Measurements from ENCODE around the gene ZC3H12A. TPM values are rescaled to one million over a fixed set of nuclear protein-coding genes. Genes with fewer than 3 reads are reported as not detected.

ZC3H12A gene
- total RNA-seq, 3 donors from 2014 or later (not counting 1 experiment from before 2014, with no cell fraction given), result 219 to 366 (median 289) TPM

- no peak for ATAC-seq
- H3K27me3 ChIP-seq (ENCODE audit: control insufficient read depth, insufficient read depth, low read length), result no peaks in the 10 kb centered on the region
- H3K9me3 Mint-ChIP-seq, result no peaks in the 10 kb centered on the region
- no peaks in the 10 kb centered on the region for H3K36me3 Mint-ChIP-seq
- H3K4me1 ChIP-seq (ENCODE audit: control insufficient read depth, insufficient read depth, low read length), result peaks cover 7% of the 10 kb centered on the region
- intact Hi-C loops (cut with micrococcal nuclease), result no loop called here
- no peak for DNase-seq
- H3K27ac ChIP-seq (ENCODE audit: low read length), result no peak overlapping the region
- no peaks in the 10 kb centered on the region for H3K36me3 ChIP-seq (ENCODE audit: control insufficient read depth, insufficient read depth, low read length)
- no peak overlapping the region for H3K4me3 Mint-ChIP-seq
- H3K9me3 ChIP-seq (ENCODE audit: control insufficient read depth, insufficient read depth, low read length), result no peaks in the 10 kb centered on the region
- no peaks in the 10 kb centered on the region for H3K27me3 Mint-ChIP-seq (ENCODE audit: low read depth in 2 of 2)
- H3K4me1 Mint-ChIP-seq, result peaks cover 7% of the 10 kb centered on the region in 2 donors
- H3K27ac Mint-ChIP-seq, result no peak overlapping the region
- TF ChIP-seq CTCF (IDR thresholded peaks at IDR 0.05), result no peak
- H3K4me3 ChIP-seq (ENCODE audit: low read length), result no peak overlapping the region
Observed at GRCh38 chr1:37456614-37457013, 17.8 kb upstream of the ZC3H12A start.

GRCh38 chr1:37458551-37458950 is 15.8 kb upstream of the ZC3H12A start:
- peak in 1 of 2 donors; percentile 43 for DNase-seq
- Mint-ChIP-seq H3K27ac (no peak overlapping the region), H3K9me3 (no peaks in the 10 kb centered on the region)

GRCh38 chr1:37461698-37462436 is 12.5 kb upstream of the ZC3H12A start:
- ATAC-seq (no peak), DNase-seq (no peak)
- Histone ChIP-seq H3K9me3 (ENCODE audit: control insufficient read depth, insufficient read depth, low read length) (no peaks in the 10 kb centered on the region), H3K4me3 (ENCODE audit: low read length) (no peak overlapping the region), H3K27me3 (ENCODE audit: control insufficient read depth, insufficient read depth, low read length) (no peaks in the 10 kb centered on the region), H3K36me3 (ENCODE audit: control insufficient read depth, insufficient read depth, low read length) (no peaks in the 10 kb centered on the region), H3K4me1 (ENCODE audit: control insufficient read depth, insufficient read depth, low read length) (no peaks in the 10 kb centered on the region), H3K27ac (ENCODE audit: low read length) (no peak overlapping the region)
- Mint-ChIP-seq H3K9me3 (no peaks in the 10 kb centered on the region), H3K4me1 (no peaks in the 10 kb centered on the region), H3K36me3 (no peaks in the 10 kb centered on the region), H3K27me3 (ENCODE audit: low read depth in 2 of 2) (no peaks in the 10 kb centered on the region), H3K4me3 (no peak overlapping the region), H3K27ac (no peak overlapping the region)
- intact Hi-C loops (cut with micrococcal nuclease), result no loop called here
- 94% methylated on average over 7 of the region's 9 CpGs for WGBS (ENCODE audit: insufficient coverage)
- TF ChIP-seq CTCF (IDR thresholded peaks at IDR 0.05), result no peak

More at GRCh38 chr1:37458551-37458950, 15.8 kb upstream of the ZC3H12A start:
- no peaks in the 10 kb centered on the region for H3K27me3 ChIP-seq (ENCODE audit: control insufficient read depth, insufficient read depth, low read length)
- no peak overlapping the region for H3K4me3 ChIP-seq (ENCODE audit: low read length)
- no peak for TF ChIP-seq CTCF (IDR thresholded peaks at IDR 0.05)
- no peaks in the 10 kb centered on the region for H3K36me3 Mint-ChIP-seq
- WGBS (ENCODE audit: insufficient coverage), result 97% methylated on average over 3 of the region's 3 CpGs
- H3K4me1 Mint-ChIP-seq, result peaks cover 7% of the 10 kb centered on the region in 2 donors
- H3K36me3 ChIP-seq (ENCODE audit: control insufficient read depth, insufficient read depth, low read length), result no peaks in the 10 kb centered on the region
- no peak overlapping the region for H3K27ac ChIP-seq (ENCODE audit: low read length)
- H3K9me3 ChIP-seq (ENCODE audit: control insufficient read depth, insufficient read depth, low read length), result no peaks in the 10 kb centered on the region
- no peak overlapping the region for H3K4me3 Mint-ChIP-seq
- H3K4me1 ChIP-seq (ENCODE audit: control insufficient read depth, insufficient read depth, low read length), result peaks cover 7% of the 10 kb centered on the region
- no peak for ATAC-seq
- intact Hi-C loops (cut with micrococcal nuclease), result no loop called here
- no peaks in the 10 kb centered on the region for H3K27me3 Mint-ChIP-seq (ENCODE audit: low read depth in 2 of 2)

GRCh38 chr1:37464443-37464842 is 9.9 kb upstream of the ZC3H12A start:
- DNase-seq (no peak), ATAC-seq (no peak)
- intact Hi-C loops (cut with micrococcal nuclease), result no loop called here
- no peak overlapping the region for H3K27ac ChIP-seq (ENCODE audit: low read length)
- H3K4me1 ChIP-seq (ENCODE audit: control insufficient read depth, insufficient read depth, low read length), result no peaks in the 10 kb centered on the region
- H3K4me1 Mint-ChIP-seq, result peaks cover 0 to under 1% of the 10 kb centered on the region in 2 donors
- no peak overlapping the region for H3K4me3 ChIP-seq (ENCODE audit: low read length)
- no peaks in the 10 kb centered on the region for H3K36me3 ChIP-seq (ENCODE audit: control insufficient read depth, insufficient read depth, low read length)
- no peak overlapping the region for H3K27ac Mint-ChIP-seq
- TF ChIP-seq CTCF (IDR thresholded peaks at IDR 0.05), result no peak
- 70% methylated on average over 2 of the region's 2 CpGs for WGBS (ENCODE audit: insufficient coverage)
- H3K27me3 Mint-ChIP-seq (ENCODE audit: low read depth in 2 of 2), result no peaks in the 10 kb centered on the region
- H3K9me3 ChIP-seq (ENCODE audit: control insufficient read depth, insufficient read depth, low read length), result no peaks in the 10 kb centered on the region
- no peaks in the 10 kb centered on the region for H3K36me3 Mint-ChIP-seq
- H3K4me3 Mint-ChIP-seq, result no peak overlapping the region
- no peaks in the 10 kb centered on the region for H3K27me3 ChIP-seq (ENCODE audit: control insufficient read depth, insufficient read depth, low read length)
- no peaks in the 10 kb centered on the region for H3K9me3 Mint-ChIP-seq

Data from natural killer cell (primary cell).